ENCODE results near the gene STRN4. TPM values are rescaled to one million over a fixed set of nuclear protein-coding genes. Genes with fewer than 3 reads are reported as not detected.

The STRN4 gene
- total RNA-seq, 1 experiment from 2014 or later: 89.5 TPM

GRCh38 chr19:46737761-46738171, 8.5 kb downstream of the STRN4 start:
- POLR2A ChIA-PET: interaction anchor here (0.6 kb wide), 1 partner anchor 65 kb away, joined by 3 read pairs; no protein-coding TSS in a partner anchor
- BruUV-seq (replicated peaks): no TSS peak

GRCh38 chr19:46737298-46737654, 9.0 kb downstream of the STRN4 start:
- Histone ChIP-seq H3K27ac (ENCODE audit: low read length) (no peak overlapping the region), H3K4me1 (ENCODE audit: control insufficient read depth, insufficient read depth, low read length) (no peaks in the 10 kb centered on the region), H3K4me3 (ENCODE audit: low read depth in 2 of 2, low read length in 2 of 2) (no peak overlapping the region), H3K27me3 (ENCODE audit: control insufficient read depth, insufficient read depth, low read length) (no peaks in the 10 kb centered on the region), H3K9me3 (ENCODE audit: control insufficient read depth, insufficient read depth, low read depth, low read length) (no peaks in the 10 kb centered on the region), H3K36me3 (ENCODE audit: control insufficient read depth, insufficient read depth, low read length) (peaks cover 7% of the 10 kb centered on the region)
- DNase-seq (ENCODE audit: low read depth, low spot score) (no peak), ATAC-seq (no peak)
- in situ Hi-C loops (cut with HindIII; ENCODE audit: low pct_unique_long_range_greater_than_20kb, low sequenced_read_pairs) (no loop called here), intact Hi-C loops (cut with micrococcal nuclease; ENCODE audit: unreplicated experiment) (no loop called here)
- BruUV-seq (replicated peaks): no TSS peak
- TF ChIP-seq SIN3A (IDR thresholded peaks at IDR 0.05; ENCODE audit: borderline replicate concordance, insufficient read depth, low read depth, low read length) (no peak), TCF7L2 (IDR thresholded peaks at IDR 0.05; ENCODE audit: low read depth, low read length) (no peak), CTCF (IDR thresholded peaks at IDR 0.05) (no peak), POLR2AphosphoS5 (IDR thresholded peaks at IDR 0.05; ENCODE audit: low read depth, low read length) (no peak), REST (IDR thresholded peaks at IDR 0.05; ENCODE audit: insufficient read depth in 1 of 2, low read depth in 2 of 2, low read length in 1 of 2) (no peak)
- ChIA-PET POLR2A (interaction anchor here (0.6 kb wide), 1 partner anchor 65 kb away, joined by 3 read pairs; no protein-coding TSS in a partner anchor), CTCF (no interaction called here)

More at GRCh38 chr19:46737761-46738171, 8.5 kb downstream of the STRN4 start:
- H3K4me1 ChIP-seq (ENCODE audit: control insufficient read depth, insufficient read depth, low read length): no peaks in the 10 kb centered on the region
- in situ Hi-C loops (cut with HindIII; ENCODE audit: low pct_unique_long_range_greater_than_20kb, low sequenced_read_pairs) (no loop called here), intact Hi-C loops (cut with micrococcal nuclease; ENCODE audit: unreplicated experiment) (no loop called here)
- DNase-seq (ENCODE audit: low read depth, low spot score): no peak
- no peak overlapping the region for H3K27ac ChIP-seq (ENCODE audit: low read length)
- CTCF ChIA-PET: no interaction called here
- peaks cover 7% of the 10 kb centered on the region for H3K36me3 ChIP-seq (ENCODE audit: control insufficient read depth, insufficient read depth, low read length)
- H3K4me3 ChIP-seq (ENCODE audit: low read depth in 2 of 2, low read length in 2 of 2): no peak overlapping the region
- no peaks in the 10 kb centered on the region for H3K9me3 ChIP-seq (ENCODE audit: control insufficient read depth, insufficient read depth, low read depth, low read length)
- no peak for ATAC-seq
- H3K27me3 ChIP-seq (ENCODE audit: control insufficient read depth, insufficient read depth, low read length): no peaks in the 10 kb centered on the region
- no peak for TF ChIP-seq REST (IDR thresholded peaks at IDR 0.05; ENCODE audit: insufficient read depth in 1 of 2, low read depth in 2 of 2, low read length in 1 of 2)
- TF ChIP-seq SIN3A (IDR thresholded peaks at IDR 0.05; ENCODE audit: borderline replicate concordance, insufficient read depth, low read depth, low read length): no peak
- no peak for TF ChIP-seq POLR2AphosphoS5 (IDR thresholded peaks at IDR 0.05; ENCODE audit: low read depth, low read length)
- no peak for TF ChIP-seq CTCF (IDR thresholded peaks at IDR 0.05)
- TF ChIP-seq TCF7L2 (IDR thresholded peaks at IDR 0.05; ENCODE audit: low read depth, low read length): no peak

Measured in Panc1 (cell line).